Measurements from ENCODE around the gene FBXO15.
A peak's percentile ranks its signal among the peaks of the same experiment; 100 is the strongest.

Gene FBXO15

GRCh38 chr18:74147491-74147778 is 199 bp downstream of the FBXO15 start:
- H3K4me3 ChIP-seq (ENCODE audit: low read depth, low read length) = peak overlapping the region; percentile 70
- TF ChIP-seq CTCF (IDR thresholded peaks at IDR 0.05; ENCODE audit: low read depth, low read length) = no peak
- no peak for DNase-seq (ENCODE audit: low read depth, low spot score)
- in situ Hi-C loops (cut with HindIII; ENCODE audit: low sequenced_read_pairs) = no loop called here

GRCh38 chr18:74146756-74147155 is 878 bp downstream of the FBXO15 start:
- in situ Hi-C loops (cut with HindIII; ENCODE audit: low sequenced_read_pairs) = no loop called here
- H3K4me3 ChIP-seq (ENCODE audit: low read depth, low read length) = peak overlapping the region; percentile 70
- no peak for TF ChIP-seq CTCF (IDR thresholded peaks at IDR 0.05; ENCODE audit: low read depth, low read length)
- DNase-seq (ENCODE audit: low read depth, low spot score) = no peak

GRCh38 chr18:74142252-74142651 is 5.4 kb downstream of the FBXO15 start:
- H3K4me3 ChIP-seq (ENCODE audit: low read depth, low read length) = no peak overlapping the region
- in situ Hi-C loops (cut with HindIII; ENCODE audit: low sequenced_read_pairs) = no loop called here
- no peak for DNase-seq (ENCODE audit: low read depth, low spot score)
- TF ChIP-seq CTCF (IDR thresholded peaks at IDR 0.05; ENCODE audit: low read depth, low read length) = no peak

DNA sequence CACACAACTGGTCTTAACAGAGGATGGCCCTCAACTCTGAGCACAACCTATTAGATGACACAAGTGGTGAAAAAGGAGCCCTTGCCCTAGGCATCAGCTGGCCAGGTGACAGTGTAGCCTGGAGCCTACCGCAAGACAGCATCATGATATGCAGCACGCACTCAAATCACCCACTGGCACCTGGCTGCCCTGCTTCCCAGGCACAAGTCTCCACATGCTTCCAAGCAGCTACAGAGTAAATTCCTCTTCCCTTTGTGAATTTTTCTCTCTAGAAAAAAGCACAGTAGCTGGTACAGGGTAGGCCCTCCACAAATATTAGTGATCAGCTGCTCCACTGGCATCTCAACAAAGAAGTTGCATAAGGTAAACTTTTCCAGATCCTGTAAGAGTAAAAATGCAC is 6.0 kb downstream of the FBXO15 start:
- no peak overlapping the region for H3K4me3 ChIP-seq (ENCODE audit: low read depth, low read length)
- TF ChIP-seq CTCF (IDR thresholded peaks at IDR 0.05; ENCODE audit: low read depth, low read length) = no peak
- DNase-seq (ENCODE audit: low read depth, low spot score) = no peak
- in situ Hi-C loops (cut with HindIII; ENCODE audit: low sequenced_read_pairs) = no loop called here

- in situ Hi-C loops (cut with HindIII; ENCODE audit: low sequenced_read_pairs) = no loop called here
- no peak overlapping the region for H3K4me3 ChIP-seq (ENCODE audit: low read depth, low read length)
- DNase-seq (ENCODE audit: low read depth, low spot score) = no peak
- no peak for TF ChIP-seq CTCF (IDR thresholded peaks at IDR 0.05; ENCODE audit: low read depth, low read length)
These were observed 7.1 kb downstream of the FBXO15 start for GRCh38 chr18:74140582-74140981.

DNA sequence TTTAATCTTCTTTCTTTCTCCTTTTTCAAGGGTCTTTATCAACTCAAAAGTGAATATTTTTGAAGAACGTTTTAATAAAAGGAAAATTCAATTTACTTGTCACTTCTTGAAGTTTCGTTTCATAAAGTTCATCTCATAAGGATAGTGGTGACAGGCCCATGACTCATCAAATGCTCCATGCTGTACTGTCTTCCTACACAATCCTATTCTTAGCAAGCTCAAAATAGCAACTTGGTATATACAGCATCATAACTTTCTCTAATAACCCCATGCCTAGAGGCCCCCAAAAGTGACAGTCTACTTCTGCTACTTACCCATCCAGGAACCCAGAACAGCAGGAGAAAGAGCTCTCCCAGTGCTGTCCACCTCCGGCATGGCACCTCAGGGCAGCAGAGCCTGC is 7.7 kb downstream of the FBXO15 start:
- in situ Hi-C loops (cut with HindIII; ENCODE audit: low sequenced_read_pairs) = no loop called here
- no peak for TF ChIP-seq CTCF (IDR thresholded peaks at IDR 0.05; ENCODE audit: low read depth, low read length)
- peak; percentile 58 for DNase-seq (ENCODE audit: low read depth, low spot score)
- H3K4me3 ChIP-seq (ENCODE audit: low read depth, low read length) = no peak overlapping the region

GRCh38 chr18:74139411-74139810 is 8.2 kb downstream of the FBXO15 start:
- peak; percentile 16 for DNase-seq (ENCODE audit: low read depth, low spot score)
- TF ChIP-seq CTCF (IDR thresholded peaks at IDR 0.05; ENCODE audit: low read depth, low read length) = no peak
- no peak overlapping the region for H3K4me3 ChIP-seq (ENCODE audit: low read depth, low read length)
- in situ Hi-C loops (cut with HindIII; ENCODE audit: low sequenced_read_pairs) = no loop called here
